Astrocyte (in vitro differentiated cells and primary cell): ENCODE data around the gene KIRREL3.

Experiments
- CTCF ChIP-seq: IDR thresholded peaks from 2 replicates; pipeline ENCODE4 v1.5.1; 2011; ENCODE audit warnings: low read depth, mild to moderate bottlenecking, inconsistent platforms, low read length, moderate library complexity; ENCODE audit not compliant: insufficient read depth
- EZH2 ChIP-seq: IDR thresholded peaks from 2 replicates; pipeline ENCODE4 v1.6.1; 2012; ENCODE audit warnings: mild to moderate bottlenecking, low read length, inconsistent platforms; ENCODE audit not compliant: insufficient read depth

DNA sequence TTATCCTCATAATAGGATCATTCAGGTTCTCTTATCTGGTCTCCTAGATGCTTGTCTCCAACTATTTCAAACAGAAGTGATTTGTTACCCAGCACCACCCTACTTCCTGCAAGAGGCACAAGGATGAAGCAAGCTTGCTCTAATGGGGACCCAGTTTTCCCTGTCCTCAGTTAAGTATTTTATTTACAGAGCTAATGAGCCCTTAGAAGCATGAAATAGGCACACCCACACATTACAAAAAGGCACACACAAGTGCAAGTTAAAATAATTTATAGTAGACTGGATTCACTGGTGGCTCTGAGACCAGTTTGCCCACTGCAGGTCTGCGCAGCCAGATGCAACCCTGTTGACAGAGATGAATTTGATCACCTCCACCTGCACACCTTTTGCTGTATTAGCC is 167.5 kb downstream of the KIRREL3 start:
- no peak for TF ChIP-seq CTCF
- no peak for TF ChIP-seq EZH2
